IPS-18a (cell line): Measurements from ENCODE around the gene ZNF311.

Experiments used
- H3K27ac ChIP-seq: one replicate; pipeline ENCODE4 v1.5.1; 2013; ENCODE audit warnings: low read length
- H3K27me3 ChIP-seq: one replicate; pipeline ENCODE4 v1.6.1; 2013; ENCODE audit warnings: mild to moderate bottlenecking, low read length; ENCODE audit not compliant: control insufficient read depth, insufficient read depth
- H3K36me3 ChIP-seq: one replicate; pipeline ENCODE4 v1.6.1; 2013; ENCODE audit warnings: low read depth, low read length; ENCODE audit not compliant: control insufficient read depth
- H3K4me1 ChIP-seq: one replicate; pipeline ENCODE4 v1.6.1; 2013; ENCODE audit warnings: low read depth, low read length; ENCODE audit not compliant: control insufficient read depth
- H3K4me3 ChIP-seq: one replicate; pipeline ENCODE4 v1.5.1; 2013; ENCODE audit warnings: low read length
- H3K9ac ChIP-seq: one replicate; pipeline ENCODE4 v1.6.1; 2013; ENCODE audit warnings: mild to moderate bottlenecking, low read length, moderate library complexity
- H3K9me3 ChIP-seq: one replicate; pipeline ENCODE4 v1.6.1; 2013; ENCODE audit warnings: low read depth, low read length; ENCODE audit not compliant: control insufficient read depth

Gene ZNF311

DNA sequence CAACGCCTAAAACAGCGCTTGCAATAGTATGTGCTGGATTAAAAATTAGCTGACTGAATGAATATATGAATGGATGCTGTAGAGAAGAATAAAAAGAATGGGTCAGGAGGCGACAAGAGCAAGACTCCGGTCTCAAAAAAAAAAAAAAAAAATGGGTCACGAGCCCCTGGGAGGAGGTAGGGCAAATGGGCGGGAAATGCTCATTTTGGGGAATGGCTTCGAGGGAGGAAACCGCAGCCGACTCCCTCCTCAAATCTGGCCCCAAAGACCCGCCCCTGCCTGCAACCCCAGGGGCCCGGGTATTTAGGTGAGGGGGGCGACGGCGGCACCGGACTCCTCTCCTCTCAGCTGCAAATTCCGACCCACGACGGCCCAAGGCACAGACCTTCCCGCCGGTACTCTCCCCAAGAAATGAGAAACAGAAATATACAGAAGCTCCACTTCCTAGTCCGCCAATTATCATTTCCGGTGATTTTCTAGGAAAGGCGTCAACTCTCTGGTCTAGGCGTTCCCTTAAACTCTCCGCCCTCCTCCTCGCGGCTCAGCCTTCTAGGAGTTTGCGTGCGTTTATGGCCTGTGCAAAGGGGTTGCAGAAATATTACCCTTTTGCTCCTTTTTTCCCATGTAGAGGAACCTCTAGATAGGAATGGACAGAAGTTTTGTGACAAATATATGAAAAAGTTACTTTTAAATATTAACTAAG, at the start of gene ZNF311:
Gene ZNF311 (minus strand): TSS at position 133 of the 703 bp plus-strand sequence. CDS start 1,361 bp downstream, outside the sequence.
- Histone ChIP-seq H3K36me3 (no peaks in the 10 kb centered on the region), H3K9me3 (no peaks in the 10 kb centered on the region), H3K9ac (peak within 1 kb of the TSS; percentile 53), H3K4me3 (peak within 1 kb of the TSS; percentile 77), H3K27ac (no peak within 1 kb of the TSS), H3K27me3 (peaks cover 31% of the 10 kb centered on the region), H3K4me1 (no peaks in the 10 kb centered on the region)

GRCh38 chr6:29051680-29052079, 46.6 kb upstream of the ZNF311 start:
- no peaks in the 10 kb centered on the region for H3K4me1 ChIP-seq
- no peak overlapping the region for H3K4me3 ChIP-seq
- H3K27ac ChIP-seq, result no peak overlapping the region
- no peak overlapping the region for H3K9ac ChIP-seq
- H3K36me3 ChIP-seq, result no peaks in the 10 kb centered on the region
- no peaks in the 10 kb centered on the region for H3K27me3 ChIP-seq
- no peaks in the 10 kb centered on the region for H3K9me3 ChIP-seq

- H3K9ac ChIP-seq, result no peak within 1 kb of the TSS
- no peaks in the 10 kb centered on the region for H3K36me3 ChIP-seq
- no peaks in the 10 kb centered on the region for H3K4me1 ChIP-seq
- no peak within 1 kb of the TSS for H3K4me3 ChIP-seq
- H3K27ac ChIP-seq, result no peak within 1 kb of the TSS
- no peaks in the 10 kb centered on the region for H3K27me3 ChIP-seq
- no peaks in the 10 kb centered on the region for H3K9me3 ChIP-seq
These were observed 40.0 kb upstream of the ZNF311 start, which contains the start of gene OR2W1 for GRCh38 chr6:29045075-29045474. Gene OR2W1 (minus strand): TSS chr6:29045175. CDS start chr6:29045175, 0 bp downstream.

DNA sequence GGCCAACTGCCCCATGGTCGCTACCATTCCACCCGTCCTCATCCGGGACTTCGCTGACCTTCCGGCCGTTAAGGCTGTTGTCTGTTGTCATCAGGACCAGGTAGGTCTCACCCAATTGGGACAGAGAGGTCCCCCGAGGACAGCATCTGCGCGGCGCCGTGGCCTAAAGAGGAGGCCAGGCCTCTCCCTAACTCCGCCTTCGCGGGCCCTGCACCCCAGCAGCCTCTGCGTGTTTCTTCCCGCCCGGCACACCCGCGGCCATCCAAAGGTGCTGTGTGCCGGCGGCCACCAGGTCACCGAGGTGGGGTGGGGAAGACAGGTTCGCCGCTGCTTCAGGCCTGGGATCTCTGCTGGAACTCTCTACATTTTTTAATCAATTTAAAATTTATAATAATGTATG, 30.8 kb upstream of the ZNF311 start:
- Histone ChIP-seq H3K27me3 (no peaks in the 10 kb centered on the region), H3K27ac (no peak overlapping the region), H3K4me3 (no peak overlapping the region), H3K36me3 (no peaks in the 10 kb centered on the region), H3K9me3 (no peaks in the 10 kb centered on the region), H3K4me1 (no peaks in the 10 kb centered on the region), H3K9ac (no peak overlapping the region)

DNA sequence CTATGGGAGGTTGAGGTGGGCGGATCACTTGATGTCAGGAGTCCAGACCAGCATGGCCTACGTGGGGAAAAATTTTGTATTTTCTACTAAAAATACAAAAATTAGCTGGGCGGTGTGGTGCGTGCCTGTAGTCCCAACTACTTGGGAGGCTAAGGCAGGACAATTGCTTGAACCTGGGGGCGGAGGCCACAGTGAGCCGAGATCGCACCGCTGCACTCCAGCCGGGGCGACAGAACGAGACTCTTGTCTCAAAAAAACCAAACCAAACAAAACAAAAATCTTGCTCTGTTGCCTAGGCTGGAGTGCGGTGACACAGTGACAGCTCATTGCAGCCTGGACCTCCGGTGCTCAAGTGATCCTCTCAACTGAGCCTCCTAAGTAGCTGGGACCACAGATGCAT, 23.7 kb upstream of the ZNF311 start:
- H3K27ac ChIP-seq, result no peak overlapping the region
- no peaks in the 10 kb centered on the region for H3K36me3 ChIP-seq
- H3K4me1 ChIP-seq, result no peaks in the 10 kb centered on the region
- H3K9ac ChIP-seq, result no peak overlapping the region
- H3K27me3 ChIP-seq, result no peaks in the 10 kb centered on the region
- no peaks in the 10 kb centered on the region for H3K9me3 ChIP-seq
- no peak overlapping the region for H3K4me3 ChIP-seq

DNA sequence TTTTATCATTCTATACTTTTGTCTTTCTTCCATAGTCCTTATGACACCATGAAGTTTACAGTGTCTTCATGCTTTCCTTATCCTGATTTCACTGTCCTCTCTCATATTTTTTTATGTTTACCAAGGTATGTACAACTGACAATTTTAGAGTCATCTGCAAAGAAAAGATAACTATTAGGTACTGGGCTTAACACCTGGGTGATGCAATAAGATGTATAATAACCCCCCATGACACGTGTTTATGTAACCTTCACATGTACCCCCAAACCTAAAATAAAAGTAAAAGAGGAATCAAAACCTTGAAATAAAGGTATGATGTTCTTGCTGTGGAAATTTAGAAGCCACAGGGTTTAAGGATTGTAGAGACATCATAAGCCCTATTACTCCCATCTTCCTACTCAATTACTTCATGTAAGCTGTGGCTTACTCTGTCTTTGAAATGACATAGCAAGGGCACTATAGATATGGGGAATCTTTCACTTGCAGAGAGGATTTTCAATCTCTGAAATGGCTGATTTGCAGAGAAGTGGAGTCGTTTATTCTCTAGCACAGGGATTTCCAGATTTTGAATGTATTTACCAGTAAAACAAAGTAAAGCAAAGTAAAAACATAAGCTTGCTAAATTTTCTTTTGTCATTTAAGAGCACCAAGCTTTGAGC, 20.9 kb upstream of the ZNF311 start:
- no peak overlapping the region for H3K27ac ChIP-seq
- no peaks in the 10 kb centered on the region for H3K4me1 ChIP-seq
- no peak overlapping the region for H3K9ac ChIP-seq
- H3K4me3 ChIP-seq, result no peak overlapping the region
- H3K36me3 ChIP-seq, result no peaks in the 10 kb centered on the region
- no peaks in the 10 kb centered on the region for H3K9me3 ChIP-seq
- H3K27me3 ChIP-seq, result no peaks in the 10 kb centered on the region

- Histone ChIP-seq H3K27ac (no peak overlapping the region), H3K9ac (no peak overlapping the region), H3K9me3 (no peaks in the 10 kb centered on the region), H3K4me1 (no peaks in the 10 kb centered on the region), H3K4me3 (no peak overlapping the region), H3K27me3 (no peaks in the 10 kb centered on the region), H3K36me3 (no peaks in the 10 kb centered on the region)
These were observed 16.3 kb upstream of the ZNF311 start for GRCh38 chr6:29021434-29021833.

GRCh38 chr6:29019629-29020028, 14.5 kb upstream of the ZNF311 start:
- no peaks in the 10 kb centered on the region for H3K9me3 ChIP-seq

GRCh38 chr6:29017428-29017802, 12.3 kb upstream of the ZNF311 start:
- Histone ChIP-seq H3K27me3 (peaks cover 31% of the 10 kb centered on the region), H3K9me3 (no peaks in the 10 kb centered on the region), H3K9ac (no peak overlapping the region), H3K4me1 (no peaks in the 10 kb centered on the region), H3K36me3 (no peaks in the 10 kb centered on the region), H3K27ac (no peak overlapping the region), H3K4me3 (no peak overlapping the region)

More at GRCh38 chr6:29019629-29020028, 14.5 kb upstream of the ZNF311 start:
- H3K4me1 ChIP-seq, result no peaks in the 10 kb centered on the region
- H3K4me3 ChIP-seq, result no peak overlapping the region
- H3K27ac ChIP-seq, result no peak overlapping the region
- H3K9ac ChIP-seq, result no peak overlapping the region
- H3K27me3 ChIP-seq, result peaks cover 11% of the 10 kb centered on the region
- no peaks in the 10 kb centered on the region for H3K36me3 ChIP-seq

- H3K9ac ChIP-seq, result peak overlapping the region; percentile 58
- H3K36me3 ChIP-seq, result no peaks in the 10 kb centered on the region
- H3K4me1 ChIP-seq, result no peaks in the 10 kb centered on the region
- no peak overlapping the region for H3K27ac ChIP-seq
- H3K4me3 ChIP-seq, result peak overlapping the region; percentile 94
- H3K27me3 ChIP-seq, result peaks cover 38% of the 10 kb centered on the region
- no peaks in the 10 kb centered on the region for H3K9me3 ChIP-seq
These were observed 11.7 kb upstream of the ZNF311 start for GRCh38 chr6:29016559-29017427.

- Histone ChIP-seq H3K27me3 (peaks cover 53% of the 10 kb centered on the region), H3K36me3 (no peaks in the 10 kb centered on the region), H3K4me3 (no peak overlapping the region), H3K27ac (no peak overlapping the region), H3K4me1 (no peaks in the 10 kb centered on the region), H3K9ac (no peak overlapping the region), H3K9me3 (no peaks in the 10 kb centered on the region)
These were observed 9.9 kb upstream of the ZNF311 start for GRCh38 chr6:29014729-29015608.
